Measurements from ENCODE around the gene SFT2D1.

SFT2D1 gene

GRCh38 chr6:166304106-166304505 lies 38.2 kb downstream of the SFT2D1 start:
- no peak for DNase-seq (ENCODE audit: low read depth)
- H3K4me3 ChIP-seq (ENCODE audit: low read depth, low read length): no peak overlapping the region
- TF ChIP-seq MYC (IDR thresholded peaks at IDR 0.05; ENCODE audit: low read depth, low read length): no peak
- no peak for TF ChIP-seq POLR2A (IDR thresholded peaks at IDR 0.05; ENCODE audit: extremely low read depth, insufficient read length)
- TF ChIP-seq MAX (IDR thresholded peaks at IDR 0.05; ENCODE audit: low read depth, low read length): no peak
- TF ChIP-seq CTCF (IDR thresholded peaks at IDR 0.05; ENCODE audit: low read depth, low read length): no peak

- no peak for DNase-seq (ENCODE audit: low read depth)
- no peak overlapping the region for H3K4me3 ChIP-seq (ENCODE audit: low read depth, low read length)
- no peak for TF ChIP-seq POLR2A (IDR thresholded peaks at IDR 0.05; ENCODE audit: extremely low read depth, insufficient read length)
- TF ChIP-seq MAX (IDR thresholded peaks at IDR 0.05; ENCODE audit: low read depth, low read length): no peak
These were observed 40.5 kb downstream of the SFT2D1 start for GRCh38 chr6:166301611-166302529.

- DNase-seq (ENCODE audit: low read depth): no peak
- no peak overlapping the region for H3K4me3 ChIP-seq (ENCODE audit: low read depth, low read length)
- TF ChIP-seq MYC (IDR thresholded peaks at IDR 0.05; ENCODE audit: low read depth, low read length) (no peak), MAX (IDR thresholded peaks at IDR 0.05; ENCODE audit: low read depth, low read length) (no peak), CTCF (IDR thresholded peaks at IDR 0.05; ENCODE audit: low read depth, low read length) (no peak), POLR2A (IDR thresholded peaks at IDR 0.05; ENCODE audit: extremely low read depth, insufficient read length) (no peak)
These were observed 41.9 kb downstream of the SFT2D1 start for GRCh38 chr6:166300357-166300987.

- no peak for DNase-seq (ENCODE audit: low read depth)
- TF ChIP-seq MAX (IDR thresholded peaks at IDR 0.05; ENCODE audit: low read depth, low read length): no peak
- no peak for TF ChIP-seq MYC (IDR thresholded peaks at IDR 0.05; ENCODE audit: low read depth, low read length)
- TF ChIP-seq POLR2A (IDR thresholded peaks at IDR 0.05; ENCODE audit: extremely low read depth, insufficient read length): no peak
- TF ChIP-seq CTCF (IDR thresholded peaks at IDR 0.05; ENCODE audit: low read depth, low read length): no peak
- H3K4me3 ChIP-seq (ENCODE audit: low read depth, low read length): no peak overlapping the region
These were observed 44.7 kb downstream of the SFT2D1 start for GRCh38 chr6:166297606-166298005.

GRCh38 chr6:166296035-166296883 lies 46.1 kb downstream of the SFT2D1 start:
- no peak for DNase-seq (ENCODE audit: low read depth)
- TF ChIP-seq POLR2A (IDR thresholded peaks at IDR 0.05; ENCODE audit: extremely low read depth, insufficient read length) (no peak), MYC (IDR thresholded peaks at IDR 0.05; ENCODE audit: low read depth, low read length) (no peak), CTCF (IDR thresholded peaks at IDR 0.05; ENCODE audit: low read depth, low read length) (no peak), MAX (IDR thresholded peaks at IDR 0.05; ENCODE audit: low read depth, low read length) (no peak)
- H3K4me3 ChIP-seq (ENCODE audit: low read depth, low read length): no peak overlapping the region
